ENCODE measurements around the gene ONECUT2. TPM values are rescaled to one million over a fixed set of nuclear protein-coding genes. Genes with fewer than 3 reads are reported as not detected.

The ONECUT2 gene
- total and polyA plus RNA-seq, 7 donors, result under 0.01 to 0.04 (median 0.03) TPM; not detected in 3

DNA sequence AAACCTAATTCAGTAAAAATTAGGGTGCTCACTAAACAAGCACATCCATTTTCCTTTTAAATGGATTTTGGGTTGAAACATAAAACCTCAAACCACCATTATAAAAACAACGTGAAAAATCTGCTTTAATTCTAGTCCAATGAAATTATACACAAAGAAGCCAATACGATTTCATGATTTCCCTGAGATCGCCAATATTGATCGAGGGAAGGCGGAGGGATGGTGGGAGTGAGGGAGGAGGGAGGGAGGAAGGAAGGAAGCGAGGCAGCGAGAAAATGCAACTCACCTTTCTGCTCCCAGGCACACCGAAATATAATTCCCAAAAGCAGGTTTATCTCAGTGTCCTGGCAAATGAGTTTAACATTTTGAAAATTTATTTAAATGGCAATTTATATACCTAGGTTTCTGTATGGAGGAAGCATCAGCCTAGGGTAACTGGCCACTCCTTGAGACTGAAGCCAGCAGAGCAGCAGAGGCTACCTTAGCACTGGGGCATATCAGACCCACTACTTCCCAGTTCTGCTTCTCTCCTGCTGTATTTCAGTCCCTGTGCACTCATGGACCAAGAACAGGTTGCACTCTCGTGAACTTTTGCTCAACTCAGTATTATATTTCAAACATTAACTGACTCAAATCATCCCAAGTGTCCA is 2.3 kb upstream of the ONECUT2 start:
- ATAC-seq, result no peak
- TF ChIP-seq, protein P1, sequence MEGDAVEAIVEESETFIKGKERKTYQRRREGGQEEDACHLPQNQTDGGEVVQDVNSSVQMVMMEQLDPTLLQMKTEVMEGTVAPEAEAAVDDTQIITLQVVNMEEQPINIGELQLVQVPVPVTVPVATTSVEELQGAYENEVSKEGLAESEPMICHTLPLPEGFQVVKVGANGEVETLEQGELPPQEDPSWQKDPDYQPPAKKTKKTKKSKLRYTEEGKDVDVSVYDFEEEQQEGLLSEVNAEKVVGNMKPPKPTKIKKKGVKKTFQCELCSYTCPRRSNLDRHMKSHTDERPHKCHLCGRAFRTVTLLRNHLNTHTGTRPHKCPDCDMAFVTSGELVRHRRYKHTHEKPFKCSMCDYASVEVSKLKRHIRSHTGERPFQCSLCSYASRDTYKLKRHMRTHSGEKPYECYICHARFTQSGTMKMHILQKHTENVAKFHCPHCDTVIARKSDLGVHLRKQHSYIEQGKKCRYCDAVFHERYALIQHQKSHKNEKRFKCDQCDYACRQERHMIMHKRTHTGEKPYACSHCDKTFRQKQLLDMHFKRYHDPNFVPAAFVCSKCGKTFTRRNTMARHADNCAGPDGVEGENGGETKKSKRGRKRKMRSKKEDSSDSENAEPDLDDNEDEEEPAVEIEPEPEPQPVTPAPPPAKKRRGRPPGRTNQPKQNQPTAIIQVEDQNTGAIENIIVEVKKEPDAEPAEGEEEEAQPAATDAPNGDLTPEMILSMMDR (IDR thresholded peaks at IDR 0.05), result no peak
- H3K36me3 ChIP-seq (ENCODE audit: insufficient read depth in 1 of 2, low read depth in 1 of 2), result no peaks in the 10 kb centered on the region
- H3K4me3 ChIP-seq, result no peak overlapping the region
- peaks cover 18% of the 10 kb centered on the region for H3K4me1 ChIP-seq
- H3K27ac ChIP-seq, result no peak overlapping the region
- no peak for DNase-seq
- H3K9me3 ChIP-seq, result no peaks in the 10 kb centered on the region
- intact Hi-C loops (cut with DNase I), result no loop called here
- 3 to 5% (median 4%) methylated on average over 9 of the region's 9 CpGs for WGBS, 3 donors
- H3K27me3 ChIP-seq (ENCODE audit: insufficient read depth in 3 of 3, low read length in 2 of 3), result peaks cover 3 to 96% (median 63%) of the 10 kb centered on the region in 3 donors

DNA sequence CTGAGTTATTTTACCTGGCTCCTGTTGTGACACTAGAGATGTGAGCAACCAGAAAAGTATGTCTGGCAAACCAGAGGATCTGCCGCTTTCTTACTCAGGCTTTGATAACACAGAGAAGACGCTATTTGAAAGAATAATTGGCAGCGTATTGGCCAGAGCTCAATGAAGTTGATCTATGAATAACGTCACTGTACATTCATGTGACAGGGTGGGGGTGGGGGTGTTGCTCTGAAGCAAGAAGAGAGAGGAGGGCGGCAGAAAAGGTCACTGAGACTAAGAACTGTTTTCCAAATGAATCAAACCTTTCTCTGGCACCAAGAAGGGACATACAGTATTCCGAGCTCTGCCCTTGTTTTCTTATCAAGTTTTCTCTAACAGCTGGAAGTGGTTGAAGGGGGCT is 1.7 kb upstream of the ONECUT2 start:
- DNase-seq (no peak), ATAC-seq (no peak)
- Histone ChIP-seq H3K36me3 (ENCODE audit: insufficient read depth in 1 of 2, low read depth in 1 of 2) (no peaks in the 10 kb centered on the region), H3K27ac (no peak overlapping the region), H3K27me3 (ENCODE audit: insufficient read depth in 3 of 3, low read length in 2 of 3) (peaks cover 3 to 96% (median 63%) of the 10 kb centered on the region in 3 donors), H3K4me3 (no peak overlapping the region), H3K4me1 (peaks cover 24% of the 10 kb centered on the region), H3K9me3 (no peaks in the 10 kb centered on the region)
- TF ChIP-seq, protein P1 (IDR thresholded peaks at IDR 0.05), result no peak
- intact Hi-C loops (cut with DNase I), result no loop called here
- 2 to 7% (median 5%) methylated on average over 6 of the region's 6 CpGs for WGBS, 3 donors

DNA sequence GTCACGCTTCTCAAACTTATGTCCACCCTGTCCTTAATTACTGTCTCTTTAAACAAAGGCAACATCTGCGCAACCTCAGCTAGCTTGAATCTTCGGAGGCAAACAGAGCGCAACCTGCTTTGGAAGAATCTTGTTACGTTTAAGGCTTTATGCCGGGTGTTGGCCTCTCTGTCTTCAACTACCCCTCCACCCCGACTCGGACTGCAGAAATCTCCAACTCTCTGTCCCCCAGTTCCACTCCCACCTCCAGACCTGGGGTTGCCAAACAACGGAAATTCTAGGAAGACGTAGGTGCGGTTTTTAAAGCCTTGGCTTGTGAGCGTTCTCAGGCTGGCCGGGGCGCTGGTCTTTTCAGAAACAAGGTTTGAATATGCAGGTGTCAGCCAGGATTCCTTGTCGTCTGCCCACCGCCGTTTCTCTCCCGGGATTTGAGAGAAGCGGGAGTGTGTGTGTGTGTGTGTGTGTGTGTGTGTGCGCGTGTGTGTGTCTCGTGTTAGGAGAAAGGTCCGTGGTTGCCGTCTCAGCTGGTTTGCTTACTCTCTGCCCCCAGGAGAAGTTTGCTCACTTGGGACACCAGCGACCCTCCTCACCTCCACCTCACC is 1.1 kb upstream of the ONECUT2 start:
- H3K36me3 ChIP-seq (ENCODE audit: insufficient read depth in 1 of 2, low read depth in 1 of 2), result no peaks in the 10 kb centered on the region
- no peaks in the 10 kb centered on the region for H3K9me3 ChIP-seq
- intact Hi-C loops (cut with DNase I), result no loop called here
- ATAC-seq (no peak), DNase-seq (no peak)
- TF ChIP-seq, protein P1 (IDR thresholded peaks at IDR 0.05), result no peak
- H3K27me3 ChIP-seq (ENCODE audit: insufficient read depth in 3 of 3, low read length in 2 of 3), result peaks cover 3 to 96% (median 62%) of the 10 kb centered on the region in 3 donors
- peak overlapping the region; percentile 66 for H3K4me3 ChIP-seq
- peaks cover 28% of the 10 kb centered on the region for H3K4me1 ChIP-seq
- H3K27ac ChIP-seq, result no peak overlapping the region
- 2 to 4% (median 3%) methylated on average over 24 to 25 of the region's 25 CpGs for WGBS, 3 donors

DNA sequence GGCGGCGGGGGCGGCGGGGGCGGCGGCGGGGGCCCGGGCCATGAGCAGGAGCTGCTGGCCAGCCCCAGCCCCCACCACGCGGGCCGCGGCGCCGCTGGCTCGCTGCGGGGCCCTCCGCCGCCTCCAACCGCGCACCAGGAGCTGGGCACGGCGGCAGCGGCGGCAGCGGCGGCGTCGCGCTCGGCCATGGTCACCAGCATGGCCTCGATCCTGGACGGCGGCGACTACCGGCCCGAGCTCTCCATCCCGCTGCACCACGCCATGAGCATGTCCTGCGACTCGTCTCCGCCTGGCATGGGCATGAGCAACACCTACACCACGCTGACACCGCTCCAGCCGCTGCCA is 644 bp downstream of the ONECUT2 start:
- Histone ChIP-seq H3K36me3 (ENCODE audit: insufficient read depth in 1 of 2, low read depth in 1 of 2) (no peaks in the 10 kb centered on the region), H3K4me1 (peaks cover 35% of the 10 kb centered on the region), H3K9me3 (no peaks in the 10 kb centered on the region), H3K27me3 (ENCODE audit: insufficient read depth in 3 of 3, low read length in 2 of 3) (peaks cover 3 to 96% (median 68%) of the 10 kb centered on the region in 3 donors), H3K27ac (no peak overlapping the region), H3K4me3 (peak overlapping the region; percentile 25)
- TF ChIP-seq, protein P1 (IDR thresholded peaks at IDR 0.05), result no peak
- intact Hi-C loops (cut with DNase I), result no loop called here
- 1 to 8% (median 2%) methylated on average over 14 to 44 of the region's 44 CpGs for WGBS, 3 donors
- ATAC-seq (no peak), DNase-seq (no peak)

Measured in psoas muscle (tissue), 8 donors.